ENCODE measurements around the gene WNT4. TPM values are rescaled to one million over a fixed set of nuclear protein-coding genes. Genes with fewer than 3 reads are reported as not detected.
A peak's percentile ranks its signal among the peaks of the same experiment; 100 is the strongest.
"Not testable (repeated sequence)": the region's sequence is repeated elsewhere in the genome, so short reads cannot be mapped to it uniquely, and the experiment has no call there.

WNT4 gene
- polyA plus RNA-seq, 1 donor: 10.3 TPM

DNA sequence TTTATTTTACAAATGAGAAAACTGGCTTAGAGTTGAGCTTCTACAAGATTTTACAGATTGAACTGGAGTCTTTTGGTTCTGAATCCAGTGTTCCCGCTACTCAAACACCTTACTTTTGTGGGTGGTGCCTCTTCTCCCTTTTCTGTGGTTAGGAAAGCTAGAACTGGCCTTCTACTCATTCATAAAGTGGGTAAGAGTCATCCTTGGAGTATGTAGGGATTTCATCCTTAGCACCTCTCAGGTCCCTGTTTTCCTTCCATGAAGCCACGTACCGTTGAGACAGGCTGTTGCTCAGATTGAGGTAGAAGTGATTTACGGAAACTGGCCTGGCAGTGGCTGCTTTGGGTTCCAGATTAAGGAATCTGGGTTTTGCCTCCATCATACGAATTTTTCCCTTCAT is 35.8 kb downstream of the WNT4 start:
- DNase-seq: no peak

DNA sequence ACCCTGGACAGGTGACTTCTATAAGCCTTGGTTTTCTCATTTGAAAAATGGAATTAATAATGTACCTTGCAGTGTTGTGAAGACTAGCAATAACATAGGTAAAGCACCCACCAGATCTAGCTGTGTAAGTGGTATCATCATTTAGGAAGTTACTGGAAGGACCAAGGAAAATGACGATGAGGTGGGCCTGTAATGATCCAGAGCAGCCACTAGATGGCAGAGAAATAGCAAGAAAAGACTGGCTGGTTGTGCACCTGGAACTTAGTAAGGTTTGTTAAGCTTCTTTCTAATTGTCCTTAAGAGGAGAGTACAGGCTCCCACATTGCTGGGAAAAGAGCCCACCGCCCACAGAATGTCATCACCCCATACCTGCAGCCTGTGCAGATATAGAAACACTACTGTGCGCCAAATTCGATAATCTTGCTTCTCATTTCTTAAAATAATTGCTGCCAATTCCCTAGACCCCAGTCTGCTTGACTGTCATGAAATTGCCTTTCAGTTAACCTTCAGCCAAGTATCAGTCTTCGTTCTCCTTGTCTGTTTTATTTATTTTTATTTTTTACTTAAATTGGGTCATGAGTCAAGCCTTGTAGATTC is 37.2 kb downstream of the WNT4 start:
- DNase-seq: peak; percentile 37

DNA sequence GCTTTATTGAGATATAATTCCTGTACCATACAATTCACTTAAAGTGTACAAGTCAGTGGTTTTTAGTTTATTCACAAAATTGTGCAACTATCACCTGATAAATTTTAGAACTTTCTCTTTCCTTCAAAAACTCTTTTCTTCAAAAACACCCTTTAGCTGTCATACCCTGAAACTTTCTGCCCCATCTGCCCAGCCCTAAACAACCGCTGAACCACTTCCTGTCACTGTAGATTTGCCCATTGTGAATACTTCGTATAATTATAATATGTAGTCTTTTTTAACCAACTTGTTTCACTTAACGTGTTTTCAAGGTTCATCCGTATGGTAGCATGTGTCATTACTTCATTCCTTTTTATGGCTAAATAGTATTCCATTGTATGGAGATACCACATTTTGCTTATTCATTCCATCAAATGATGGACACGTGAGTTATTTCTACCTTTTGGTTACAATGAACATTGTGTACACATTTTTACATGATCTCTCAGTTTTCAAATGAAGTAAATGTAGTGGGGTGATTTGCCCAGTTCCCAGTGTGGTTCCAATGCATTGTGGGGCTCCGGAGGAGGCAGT is 37.9 kb downstream of the WNT4 start:
- no peak for DNase-seq

DNA sequence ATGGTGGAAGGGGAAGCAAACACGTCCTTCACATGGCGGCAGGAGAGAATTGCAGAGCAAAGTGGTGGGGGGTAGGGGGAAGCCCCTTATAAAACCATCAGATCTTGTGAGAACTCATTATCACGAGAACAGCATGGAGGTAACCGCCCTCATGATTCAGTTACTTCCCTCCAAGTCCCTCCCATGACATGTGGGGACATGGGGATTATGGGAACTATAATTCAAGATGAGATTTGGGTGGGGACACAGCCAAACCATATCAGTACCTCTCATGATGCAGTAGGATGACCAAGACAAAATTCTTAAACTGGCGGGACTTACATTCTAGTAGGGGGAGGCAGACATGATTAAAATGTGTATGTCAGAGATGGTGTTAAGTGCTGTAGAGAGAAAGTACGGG is 38.8 kb downstream of the WNT4 start:
- DNase-seq: no peak

DNA sequence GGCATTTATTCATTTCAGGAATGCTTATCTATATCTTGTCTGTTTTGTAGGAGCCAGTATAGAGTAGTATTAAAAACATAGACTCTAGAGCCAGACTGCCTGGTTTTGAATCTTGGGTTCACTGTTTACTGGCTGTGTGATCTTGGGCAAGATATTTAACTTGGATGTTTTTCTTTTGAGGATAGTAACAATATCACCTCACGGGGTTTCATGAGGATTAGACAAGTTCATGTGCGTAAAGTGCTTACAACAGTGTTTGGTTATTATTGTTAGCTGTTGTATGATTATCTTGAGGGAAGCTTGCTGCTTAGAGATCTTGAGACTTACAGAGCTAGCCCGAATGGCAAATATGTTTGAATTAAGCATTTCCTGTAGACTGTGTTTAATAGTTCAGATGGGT is 40.2 kb downstream of the WNT4 start:
- no peak for DNase-seq

DNA sequence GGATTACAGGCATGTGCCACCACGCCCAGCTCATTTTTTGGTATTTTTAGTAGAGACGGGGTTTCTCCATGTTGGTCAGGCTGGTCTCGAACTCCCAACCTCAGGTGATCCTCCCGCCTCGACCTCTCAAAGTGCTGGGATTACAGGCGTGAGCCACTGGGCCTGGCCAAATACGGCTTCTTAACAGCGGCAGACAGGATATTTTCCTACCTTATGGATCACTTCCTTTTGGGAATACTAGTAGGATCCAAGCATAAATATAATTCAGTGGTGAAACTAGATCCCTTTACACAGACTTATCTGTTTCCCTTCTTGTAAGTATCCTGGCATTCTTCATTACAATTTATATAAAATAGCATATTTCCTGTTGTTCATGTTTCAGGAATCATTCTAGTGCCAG is 40.9 kb downstream of the WNT4 start:
- no peak for DNase-seq

DNA sequence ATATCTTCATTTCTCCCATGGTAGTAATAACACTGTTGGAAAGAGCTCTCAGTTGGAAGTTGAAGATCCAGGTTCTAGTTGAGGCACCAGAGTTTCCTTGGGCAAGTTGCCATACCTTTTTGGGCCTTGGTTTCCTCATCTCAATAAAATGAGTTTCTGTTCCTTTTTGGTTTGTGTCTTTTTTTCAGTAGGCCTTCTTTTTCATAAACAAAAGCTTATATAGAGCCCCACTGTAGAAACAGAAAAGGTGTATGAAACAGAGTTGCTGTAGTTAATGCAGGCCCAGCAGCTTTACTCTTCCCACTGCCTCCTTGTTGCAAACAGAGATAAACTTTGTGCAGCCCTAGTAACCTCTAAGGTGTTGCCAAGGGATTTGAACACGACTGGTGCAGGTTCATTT is 41.7 kb downstream of the WNT4 start:
- no peak for DNase-seq

DNA sequence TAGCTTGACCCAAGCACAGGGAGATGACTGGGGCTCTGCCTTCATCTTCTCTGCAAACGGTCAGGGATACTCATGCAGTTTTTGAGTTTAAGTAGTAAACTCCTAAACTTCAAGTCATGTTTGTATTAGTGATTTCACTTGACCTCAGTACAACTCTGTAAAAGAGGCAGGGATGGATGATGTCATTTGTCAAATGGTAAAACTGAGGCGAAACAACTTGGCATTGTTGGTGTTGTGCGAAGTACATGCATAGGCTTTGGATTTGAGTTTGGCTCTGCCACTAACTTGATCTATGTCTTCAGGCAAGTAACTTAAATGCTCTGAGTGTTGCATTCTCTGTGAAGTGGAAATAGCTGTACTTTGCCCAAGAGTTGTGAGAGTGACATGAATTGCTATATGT is 42.7 kb downstream of the WNT4 start:
- DNase-seq: no peak

DNA sequence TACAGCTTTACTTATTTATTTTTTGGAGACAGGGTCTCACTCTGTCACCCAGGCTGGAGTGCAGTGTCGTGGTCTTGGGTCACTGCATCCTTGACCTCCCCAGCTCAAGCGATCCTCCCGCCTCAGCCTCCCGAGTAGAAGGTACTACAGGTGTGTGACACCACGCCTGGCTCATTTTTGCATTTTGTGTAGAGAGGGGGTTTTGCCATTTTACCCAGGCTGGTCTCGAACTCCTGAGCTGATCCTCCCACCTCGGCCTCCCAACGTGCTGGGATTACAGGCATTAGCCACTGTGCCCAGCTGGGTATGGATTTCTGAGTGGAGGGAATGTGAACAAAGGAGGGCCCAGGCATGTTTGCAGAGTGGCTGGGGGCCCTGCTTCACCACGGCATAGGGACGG is 44.1 kb downstream of the WNT4 start:
- no peak for DNase-seq

DNA sequence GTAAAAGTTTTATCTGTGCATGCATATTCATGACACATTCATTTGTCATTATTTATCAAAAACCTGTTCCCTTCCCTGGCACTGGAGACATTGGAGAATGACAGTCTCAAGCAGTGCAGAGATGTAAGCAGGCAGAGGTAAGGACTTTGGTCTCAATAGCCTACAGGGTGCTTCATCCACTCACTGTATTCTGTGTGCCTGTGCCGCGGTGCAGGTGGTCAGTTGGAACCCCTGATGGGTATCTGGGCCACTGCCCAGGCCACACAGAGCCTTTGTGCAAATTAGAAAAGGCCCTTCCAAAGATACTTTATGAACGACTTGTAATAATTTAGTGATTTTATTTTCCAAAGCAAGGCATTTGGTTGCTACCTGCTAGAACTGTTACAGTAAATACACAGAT is 46.4 kb downstream of the WNT4 start:
- no peak for DNase-seq

DNA sequence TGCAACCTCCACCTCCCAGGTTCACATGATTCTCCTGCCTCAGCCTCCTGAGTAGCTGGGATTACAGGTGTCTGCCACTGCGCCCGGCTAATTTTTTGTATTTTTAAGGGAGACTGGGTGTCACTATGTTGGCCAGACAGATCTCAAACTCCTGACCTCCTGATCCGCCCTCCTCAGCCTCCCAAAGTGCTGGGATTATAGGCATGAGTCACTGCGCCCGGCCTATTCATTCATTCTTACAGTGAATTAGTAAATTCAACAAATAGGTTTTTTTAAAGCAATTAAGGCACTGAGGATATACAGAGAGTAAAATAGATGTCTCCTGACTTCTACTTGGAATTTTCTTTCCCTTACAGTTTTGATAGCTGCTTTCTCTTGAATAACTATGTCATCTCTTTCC is 46.9 kb downstream of the WNT4 start:
- DNase-seq: no peak

DNA sequence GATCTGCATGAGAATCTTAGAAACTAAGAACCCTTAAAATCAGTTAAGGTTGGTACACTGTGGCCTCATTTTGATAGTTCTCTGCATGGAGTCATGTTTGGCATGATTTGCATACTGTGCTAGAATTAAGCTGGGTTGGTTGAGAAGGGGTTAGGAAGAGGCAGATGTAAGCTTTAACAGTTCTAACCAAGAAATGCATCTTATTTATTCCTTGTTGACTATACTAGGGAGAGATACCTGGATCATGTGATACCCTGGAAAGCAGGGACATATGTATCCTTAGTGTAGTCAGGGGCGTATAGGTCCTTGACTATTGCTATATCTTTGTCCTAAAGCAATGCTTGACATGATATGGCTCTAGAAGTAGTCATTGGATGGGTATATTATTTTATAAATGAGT is 49.4 kb downstream of the WNT4 start:
- no peak for DNase-seq

DNA sequence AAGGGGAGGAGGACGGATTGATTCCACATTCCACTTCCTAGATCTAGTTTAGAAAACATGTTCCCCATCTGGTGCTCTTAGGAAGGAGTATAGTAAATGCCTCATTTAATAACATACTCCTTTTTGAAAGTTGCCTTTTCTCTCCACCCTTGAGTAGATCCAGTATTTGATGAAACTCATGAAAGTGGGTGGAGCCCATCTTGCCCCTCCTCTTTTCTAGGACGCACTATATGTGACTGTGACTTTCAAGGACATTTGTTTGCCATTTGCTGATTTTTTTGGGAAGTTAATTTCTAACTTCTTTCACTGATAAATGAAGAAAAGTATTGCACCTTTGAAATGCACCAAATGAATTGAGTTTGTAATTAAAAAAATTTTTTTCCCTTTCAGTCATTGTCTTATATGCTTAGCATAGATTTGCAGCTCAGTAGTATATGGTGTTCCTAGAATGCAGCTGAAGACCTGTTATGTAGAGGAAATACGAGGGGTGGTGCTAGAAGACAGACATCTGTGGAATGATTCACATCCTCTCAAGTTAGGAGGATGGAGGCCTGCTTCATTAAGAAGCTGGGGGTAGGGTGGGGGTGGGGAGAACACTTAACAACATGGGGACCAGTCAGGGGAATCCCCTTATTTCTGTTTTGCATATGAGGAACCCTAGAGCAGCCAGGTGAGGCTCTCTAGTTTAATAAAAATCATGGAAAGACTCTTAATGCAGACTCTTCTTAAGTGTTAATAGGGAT is 50.7 kb downstream of the WNT4 start:
- DNase-seq: not testable (repeated sequence)

DNA sequence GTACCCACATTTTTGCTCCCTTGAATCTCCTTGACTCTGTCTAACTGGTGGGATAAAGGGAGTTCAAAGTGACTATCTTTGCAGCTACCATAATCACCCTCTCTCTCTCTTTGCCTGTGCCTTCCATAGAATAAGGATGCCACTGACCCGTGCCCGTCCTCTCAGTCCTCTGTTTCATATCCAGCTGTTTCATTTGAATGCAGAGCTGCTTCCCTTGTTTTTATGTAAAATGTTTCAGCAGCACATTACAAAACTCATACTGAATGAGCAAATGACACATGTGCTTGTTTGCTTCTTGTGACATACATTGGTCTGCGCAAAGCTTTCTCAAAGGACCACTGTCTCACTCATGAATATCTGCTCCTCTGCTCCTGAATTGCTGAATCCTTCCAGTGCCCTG is 52.0 kb downstream of the WNT4 start:
- DNase-seq: no peak

DNA sequence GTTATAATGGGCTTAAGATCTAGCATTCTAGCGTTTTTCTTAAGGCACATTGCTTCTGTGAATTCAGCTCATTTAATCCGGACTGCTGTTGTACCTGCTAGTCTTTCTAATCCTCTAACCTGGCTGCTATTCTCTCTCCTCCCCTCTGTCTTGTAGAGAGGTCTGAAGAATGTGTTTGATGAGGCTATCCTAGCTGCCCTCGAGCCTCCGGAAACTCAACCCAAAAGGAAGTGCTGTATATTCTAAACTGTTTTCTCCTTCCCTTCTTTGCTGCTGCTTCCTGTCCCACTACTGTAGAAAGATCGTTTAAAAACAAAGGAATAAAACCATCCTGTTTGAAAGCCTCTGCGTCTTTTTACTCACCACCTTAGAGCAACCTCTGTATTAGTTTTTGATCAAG is 53.1 kb downstream of the WNT4 start:
- no peak for DNase-seq

DNA sequence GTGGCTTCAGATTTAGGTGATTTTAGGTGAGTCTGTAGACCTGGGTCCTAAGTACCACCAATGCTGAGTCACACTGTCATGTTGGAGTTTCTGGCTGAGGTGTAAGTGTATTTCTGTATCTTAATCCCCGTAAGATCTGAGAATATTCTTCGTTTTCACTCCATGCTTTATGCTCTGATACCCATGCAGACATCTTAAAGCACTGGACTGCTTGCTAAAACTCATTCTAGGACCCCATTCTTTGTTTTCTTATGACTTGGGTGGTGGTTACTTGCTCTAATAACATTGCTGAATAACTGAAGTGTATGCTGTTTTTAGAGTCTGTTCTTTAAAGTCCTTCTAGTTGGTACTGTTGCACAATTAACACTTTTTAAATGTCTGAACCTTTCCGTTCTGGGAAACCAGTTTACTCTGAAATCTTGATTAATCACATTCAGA is 53.7 kb downstream of the WNT4 start:
- no peak for DNase-seq

DNA sequence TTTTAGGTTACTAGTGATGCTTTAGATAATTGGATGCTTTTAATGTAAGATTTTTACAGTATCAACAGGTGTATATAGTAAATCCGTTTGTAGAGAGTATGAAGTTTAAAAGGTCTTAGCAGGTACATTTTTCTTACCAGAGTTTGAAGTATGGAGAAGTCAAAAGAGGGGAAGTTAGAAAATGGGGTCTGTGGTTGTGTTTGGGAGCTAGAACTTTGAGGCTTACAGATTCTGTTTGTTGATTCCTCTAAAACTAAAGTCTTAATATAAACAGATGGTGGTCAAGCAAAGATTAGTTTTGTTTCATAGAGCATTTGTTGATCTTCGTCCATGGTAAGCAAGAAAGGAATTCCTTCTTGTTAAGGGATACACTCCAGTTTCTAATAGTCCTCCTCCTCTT is 54.6 kb downstream of the WNT4 start:
- no peak for DNase-seq

DNA sequence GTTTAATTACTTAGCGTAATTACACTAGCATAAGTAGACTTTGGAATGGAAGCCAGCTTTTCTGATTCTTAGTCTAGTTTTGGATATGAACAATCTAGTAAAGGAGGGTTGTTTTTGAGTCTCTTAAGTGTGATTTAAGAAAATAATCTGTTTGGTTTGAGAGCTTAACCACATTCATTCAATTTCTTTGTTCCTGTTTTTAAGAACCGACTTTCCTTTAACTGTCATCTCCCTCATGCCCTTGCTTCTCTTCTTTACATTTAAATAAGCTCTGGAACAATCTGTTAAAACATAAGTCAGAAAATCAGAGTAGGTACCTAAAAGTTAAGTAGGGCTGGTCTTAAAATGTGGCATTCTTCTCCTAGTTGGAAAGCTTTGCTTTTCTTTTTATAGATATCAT is 62.7 kb downstream of the WNT4 start:
- DNase-seq: no peak

DNA sequence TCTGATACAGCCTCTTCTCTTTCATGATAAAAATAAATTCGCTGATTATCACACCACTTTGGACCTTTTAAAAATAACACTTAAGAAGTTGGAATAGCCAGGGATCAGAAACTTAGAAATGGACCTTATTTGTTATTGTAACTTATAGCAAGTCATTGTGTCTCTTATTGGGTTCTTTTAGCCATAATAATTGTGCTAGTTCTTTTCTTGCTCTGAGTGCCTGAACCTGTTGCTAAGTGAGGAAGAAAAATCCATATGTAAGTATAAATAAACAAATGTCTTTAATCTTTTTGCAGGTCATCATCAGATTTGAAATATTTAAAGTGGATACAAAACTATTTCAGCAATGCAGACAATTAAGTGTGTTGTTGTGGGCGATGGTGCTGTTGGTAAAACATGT is 64.8 kb downstream of the WNT4 start:
- DNase-seq: no peak

DNA sequence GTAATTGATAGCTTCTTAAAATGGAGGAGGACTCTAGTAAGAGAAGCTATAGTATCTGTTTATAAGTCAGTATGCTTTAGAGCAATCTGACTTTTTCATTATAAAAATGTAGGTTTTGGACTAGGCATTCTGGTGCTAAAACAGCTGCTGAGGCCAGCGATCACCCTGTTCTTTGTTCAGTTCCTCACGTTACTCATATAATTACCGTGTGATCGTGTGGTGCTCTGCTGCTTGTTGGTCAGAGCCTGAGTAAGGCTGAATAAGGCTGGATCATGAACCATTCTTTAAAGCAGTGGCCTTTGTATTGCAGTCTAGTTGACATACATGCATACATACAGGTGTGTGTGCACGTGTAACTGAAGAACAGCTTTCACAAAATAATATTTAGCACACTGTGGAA is 65.2 kb downstream of the WNT4 start:
- no peak for DNase-seq

DNA sequence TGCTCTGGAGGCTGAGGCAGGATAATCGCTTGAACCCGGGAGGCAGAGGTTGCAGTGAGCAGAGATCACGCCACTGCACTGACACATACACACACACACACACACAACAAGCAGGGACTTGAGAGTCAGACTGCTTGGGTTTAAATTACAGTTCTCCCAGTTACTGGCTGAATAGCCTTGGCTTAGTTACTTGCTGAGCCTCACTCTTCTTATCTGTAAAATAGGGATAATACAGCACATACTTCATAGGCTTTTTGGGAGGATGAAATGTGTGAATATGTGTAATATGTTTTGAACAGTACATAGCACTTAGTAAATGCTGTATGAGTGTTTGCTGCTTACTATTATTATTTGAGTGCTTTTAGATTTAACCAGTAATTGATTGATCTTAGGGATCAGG is 66.6 kb downstream of the WNT4 start:
- no peak for DNase-seq

DNA sequence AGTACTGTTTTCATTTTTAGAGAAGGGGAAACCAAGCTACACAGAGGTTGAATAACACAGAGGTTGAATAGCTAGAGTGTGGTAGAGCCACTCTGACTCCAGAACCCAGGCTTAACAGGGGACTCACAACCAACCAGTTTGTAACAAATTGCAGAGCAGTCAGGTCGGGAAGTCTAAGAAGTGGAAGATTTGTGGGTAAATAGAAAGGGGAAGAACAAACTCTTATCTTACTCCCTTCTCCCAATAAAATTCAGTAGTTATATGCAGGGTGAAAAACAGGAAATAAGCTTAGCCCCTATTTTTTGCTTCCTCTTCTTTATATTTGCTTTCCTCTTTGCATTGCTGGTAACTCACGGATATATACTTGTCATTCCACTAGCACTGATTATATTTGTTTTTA is 67.2 kb downstream of the WNT4 start:
- no peak for DNase-seq

DNA sequence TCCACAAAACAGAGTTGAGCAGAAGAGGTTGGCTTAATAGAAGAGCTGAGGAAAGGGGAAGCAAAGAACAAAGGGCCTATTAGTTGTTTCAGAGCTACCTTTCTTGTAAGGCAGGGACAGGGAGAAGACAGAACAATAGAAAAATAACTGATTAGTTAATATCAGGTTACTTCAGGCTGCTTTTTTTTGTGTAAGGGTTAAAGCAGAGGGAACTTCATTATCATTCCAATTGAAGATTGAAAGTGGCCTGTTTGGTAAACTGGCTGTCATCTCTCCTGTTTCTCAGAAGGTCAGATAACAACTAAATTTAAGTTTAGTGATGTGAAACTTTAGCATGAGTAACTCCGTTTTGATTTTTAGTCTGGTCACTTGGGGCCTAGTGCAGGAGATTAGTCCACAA is 68.1 kb downstream of the WNT4 start:
- DNase-seq: no peak

DNA sequence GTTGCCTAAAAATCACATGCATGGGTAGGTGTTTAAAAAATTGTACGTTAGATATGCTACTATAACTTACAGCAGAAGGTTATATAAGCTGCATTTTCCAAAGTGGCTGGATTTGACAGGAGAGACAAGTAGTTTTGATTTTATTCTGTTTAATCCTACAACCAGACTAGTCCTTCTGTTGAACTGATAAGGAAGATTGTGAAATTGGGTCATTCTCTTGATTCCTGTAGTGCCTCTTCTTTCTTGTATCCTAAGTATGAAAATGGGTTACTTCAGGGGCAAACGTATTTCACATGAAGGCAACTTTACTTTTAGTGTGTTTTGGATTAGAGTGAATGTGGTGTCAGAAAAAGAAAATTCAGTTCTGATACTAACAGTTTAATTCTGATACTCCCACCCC is 71.4 kb downstream of the WNT4 start:
- DNase-seq: no peak
